ENCODE data around the gene STAMBPL1.
A peak's percentile ranks its signal among the peaks of the same experiment; 100 is the strongest.

Gene STAMBPL1

DNA sequence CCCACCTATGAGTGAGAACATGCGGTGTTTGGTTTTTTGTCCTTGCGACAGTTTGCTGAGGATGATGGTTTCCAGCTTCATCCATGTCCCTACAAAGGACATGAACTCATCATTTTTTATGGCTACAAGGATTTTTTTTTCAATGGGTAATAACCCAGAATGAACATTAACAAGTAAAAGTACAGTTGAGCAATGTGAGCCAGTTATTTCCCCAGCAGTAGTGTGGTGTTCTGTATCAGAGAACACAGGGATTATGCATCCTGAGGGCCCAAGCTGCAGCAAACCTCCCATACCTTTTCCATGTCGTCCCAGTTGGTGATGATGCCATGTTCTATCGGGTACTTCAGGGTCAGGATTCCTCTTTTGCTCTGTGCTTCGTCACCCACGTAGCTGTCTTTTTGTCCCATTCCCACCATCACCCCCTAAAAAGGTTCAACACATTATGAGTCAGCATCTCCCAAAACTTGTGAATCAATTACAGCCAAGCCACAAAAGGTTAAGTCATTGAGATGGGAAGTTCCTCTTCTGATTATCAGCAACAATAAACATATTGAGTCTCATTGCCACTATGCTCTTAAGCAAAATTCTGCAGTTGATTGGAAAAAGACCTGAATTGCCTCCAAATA lies 67.0 kb downstream of the STAMBPL1 start:
- Histone ChIP-seq H2BK5ac (ENCODE audit: low read length) (no peak overlapping the region), H2AK5ac (ENCODE audit: low read depth, low read length) (no peak overlapping the region), H3K4me3 (ENCODE audit: low read length in 2 of 2) (no peak overlapping the region), H2BK15ac (ENCODE audit: low read length) (no peak overlapping the region), H3K27ac (replicated peaks; ENCODE audit: low read length) (no peak overlapping the region), H3K36me3 (replicated peaks in 1 of 2; ENCODE audit: control insufficient read depth in 2 of 2, insufficient read depth in 2 of 2, low read length in 2 of 2) (peaks cover 0 to 2% of the 10 kb centered on the region in 2 donors), H3K79me1 (ENCODE audit: low read depth, low read length) (no peaks in the 10 kb centered on the region), H3K9ac (ENCODE audit: low read depth, low read length, poor library complexity) (no peak overlapping the region), H2BK12ac (ENCODE audit: low read length) (no peak overlapping the region), H3K4ac (ENCODE audit: low read length) (no peak overlapping the region), H3K4me2 (ENCODE audit: insufficient read depth, low read length, poor library complexity, severe bottlenecking) (no peak overlapping the region), H3K4me1 (ENCODE audit: control insufficient read depth in 2 of 2, insufficient read depth in 1 of 2, low read depth in 1 of 2, low read length in 2 of 2) (peaks cover 5 to 12% of the 10 kb centered on the region in 2 donors), H4K8ac (ENCODE audit: low read depth, low read length) (no peak overlapping the region), H2BK120ac (ENCODE audit: low read depth, low read length) (no peak overlapping the region), H3K9me3 (replicated peaks in 1 of 2; ENCODE audit: control insufficient read depth in 2 of 2, insufficient read depth in 1 of 2, low read depth in 1 of 2, low read length in 2 of 2) (no peaks in the 10 kb centered on the region), H4K91ac (ENCODE audit: low read depth, low read length, poor library complexity) (no peak overlapping the region), H3K27me3 (ENCODE audit: control insufficient read depth in 3 of 3, insufficient read depth in 3 of 3, low read depth in 1 of 3, low read length in 3 of 3) (no peaks in the 10 kb centered on the region), H3K18ac (ENCODE audit: low read length) (no peak overlapping the region), H3K14ac (ENCODE audit: low read length) (no peak overlapping the region), H3K23ac (ENCODE audit: low read depth, low read length, poor library complexity) (no peak overlapping the region), H2AFZ (ENCODE audit: low read length) (no peak overlapping the region)
- WGBS, 2 donors (ENCODE audit: extremely low coverage in 2 of 2, insufficient read length in 2 of 2, insufficient replicate concordance in 1 of 2), result no CpG with 5 or more reads among the region's 6 CpGs
- no peak for DNase-seq (ENCODE audit: low spot score)

DNA sequence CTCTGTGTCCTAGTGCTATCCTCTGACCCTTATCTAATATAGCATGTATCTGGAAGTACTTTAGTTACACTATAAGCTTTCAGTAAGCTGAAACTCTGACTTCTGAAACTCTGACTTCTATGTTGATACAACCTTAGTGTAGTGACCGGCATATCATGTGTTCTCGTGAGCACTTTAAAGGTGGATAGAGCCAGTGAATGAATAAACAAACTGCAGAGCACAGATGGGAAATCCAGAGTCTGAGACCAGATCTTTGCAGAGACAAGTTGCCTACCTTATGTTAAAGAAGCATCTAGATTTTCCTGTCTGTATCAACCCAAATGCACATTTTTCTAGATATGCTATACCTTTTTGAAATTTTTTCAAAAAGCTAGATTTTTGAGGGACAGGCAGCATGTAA lies 69.0 kb downstream of the STAMBPL1 start:
- Histone ChIP-seq H3K9ac (ENCODE audit: low read depth, low read length, poor library complexity) (no peak overlapping the region), H3K27me3 (ENCODE audit: control insufficient read depth in 3 of 3, insufficient read depth in 3 of 3, low read depth in 1 of 3, low read length in 3 of 3) (no peaks in the 10 kb centered on the region), H2BK15ac (ENCODE audit: low read length) (no peak overlapping the region), H3K36me3 (replicated peaks in 1 of 2; ENCODE audit: control insufficient read depth in 2 of 2, insufficient read depth in 2 of 2, low read length in 2 of 2) (peaks cover 0 to 2% of the 10 kb centered on the region in 2 donors), H3K4ac (ENCODE audit: low read length) (no peak overlapping the region), H3K4me1 (ENCODE audit: control insufficient read depth in 2 of 2, insufficient read depth in 1 of 2, low read depth in 1 of 2, low read length in 2 of 2) (peaks cover 6 to 13% of the 10 kb centered on the region in 2 donors), H3K23ac (ENCODE audit: low read depth, low read length, poor library complexity) (no peak overlapping the region), H3K4me3 (ENCODE audit: low read length in 2 of 2) (no peak overlapping the region), H2AK5ac (ENCODE audit: low read depth, low read length) (no peak overlapping the region), H3K27ac (replicated peaks; ENCODE audit: low read length) (no peak overlapping the region), H2BK12ac (ENCODE audit: low read length) (no peak overlapping the region), H3K18ac (ENCODE audit: low read length) (no peak overlapping the region), H3K14ac (ENCODE audit: low read length) (no peak overlapping the region), H2BK5ac (ENCODE audit: low read length) (no peak overlapping the region), H2BK120ac (ENCODE audit: low read depth, low read length) (no peak overlapping the region), H3K9me3 (replicated peaks in 1 of 2; ENCODE audit: control insufficient read depth in 2 of 2, insufficient read depth in 1 of 2, low read depth in 1 of 2, low read length in 2 of 2) (no peaks in the 10 kb centered on the region), H4K91ac (ENCODE audit: low read depth, low read length, poor library complexity) (no peak overlapping the region), H4K8ac (ENCODE audit: low read depth, low read length) (no peak overlapping the region), H3K4me2 (ENCODE audit: insufficient read depth, low read length, poor library complexity, severe bottlenecking) (no peak overlapping the region), H2AFZ (ENCODE audit: low read length) (no peak overlapping the region), H3K79me1 (ENCODE audit: low read depth, low read length) (no peaks in the 10 kb centered on the region)
- no CpG with 5 or more reads among the region's 2 CpGs for WGBS, 2 donors (ENCODE audit: extremely low coverage in 2 of 2, insufficient read length in 2 of 2, insufficient replicate concordance in 1 of 2)
- no peak for DNase-seq (ENCODE audit: low spot score)

DNA sequence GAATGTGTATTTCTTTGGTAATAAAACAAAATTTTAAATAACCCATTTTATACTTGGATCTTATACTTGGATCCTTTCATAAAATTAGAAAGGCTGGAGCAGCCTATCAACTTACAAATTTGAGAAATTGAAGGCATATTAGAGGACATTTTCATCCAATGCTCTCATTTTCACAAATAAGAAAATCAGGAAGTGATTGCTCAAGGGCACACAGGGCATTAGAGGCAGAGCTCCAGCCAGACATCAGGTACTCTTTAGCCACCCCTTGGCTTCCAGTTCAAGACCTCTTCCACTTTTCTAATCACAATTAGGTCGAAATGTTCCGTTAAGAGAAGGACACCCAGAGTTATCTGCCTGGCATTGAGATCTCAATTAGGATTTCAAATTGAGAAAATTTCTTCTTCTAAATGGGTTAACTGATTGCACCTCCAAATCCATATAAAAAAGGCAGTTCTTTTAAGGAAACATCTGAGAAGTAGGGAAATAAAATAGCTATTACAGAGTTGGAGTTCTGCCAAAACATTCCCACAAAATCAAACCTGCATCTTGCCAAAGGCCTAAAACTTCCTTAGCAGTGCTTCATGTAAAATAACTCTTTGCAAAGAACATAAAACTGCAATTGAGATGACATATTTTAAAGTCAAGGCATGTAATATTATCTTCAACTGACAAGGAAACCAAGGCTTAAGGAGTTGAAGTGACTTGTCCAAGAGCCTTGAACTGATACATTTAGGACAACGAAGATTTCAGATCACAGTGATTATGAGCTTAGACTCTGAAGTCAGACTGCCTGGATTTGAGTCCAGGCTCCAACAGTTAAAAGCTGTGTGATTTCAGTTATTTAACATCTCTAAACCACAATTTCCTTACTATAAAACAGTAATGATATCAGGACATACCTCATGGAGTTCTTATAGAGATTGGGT lies 70.1 kb downstream of the STAMBPL1 start:
- no peak overlapping the region for H2BK120ac ChIP-seq (ENCODE audit: low read depth, low read length)
- H4K91ac ChIP-seq (ENCODE audit: low read depth, low read length, poor library complexity), result no peak overlapping the region
- no peak overlapping the region for H3K27ac ChIP-seq (replicated peaks; ENCODE audit: low read length)
- no peak for DNase-seq (ENCODE audit: low spot score)
- no peak overlapping the region for H3K18ac ChIP-seq (ENCODE audit: low read length)
- H3K23ac ChIP-seq (ENCODE audit: low read depth, low read length, poor library complexity), result no peak overlapping the region
- H4K8ac ChIP-seq (ENCODE audit: low read depth, low read length), result no peak overlapping the region
- H3K4me1 ChIP-seq (ENCODE audit: control insufficient read depth in 2 of 2, insufficient read depth in 1 of 2, low read depth in 1 of 2, low read length in 2 of 2), result peaks cover 6 to 13% of the 10 kb centered on the region in 2 donors
- no peak overlapping the region for H3K4me2 ChIP-seq (ENCODE audit: insufficient read depth, low read length, poor library complexity, severe bottlenecking)
- H3K4ac ChIP-seq (ENCODE audit: low read length), result no peak overlapping the region
- H2BK12ac ChIP-seq (ENCODE audit: low read length), result no peak overlapping the region
- H3K9ac ChIP-seq (ENCODE audit: low read depth, low read length, poor library complexity), result no peak overlapping the region
- H2BK15ac ChIP-seq (ENCODE audit: low read length), result no peak overlapping the region
- no peaks in the 10 kb centered on the region for H3K9me3 ChIP-seq (replicated peaks in 1 of 2; ENCODE audit: control insufficient read depth in 2 of 2, insufficient read depth in 1 of 2, low read depth in 1 of 2, low read length in 2 of 2)
- no CpG with 5 or more reads among the region's 3 CpGs for WGBS, 2 donors (ENCODE audit: extremely low coverage in 2 of 2, insufficient read length in 2 of 2, insufficient replicate concordance in 1 of 2)
- H3K36me3 ChIP-seq (replicated peaks in 1 of 2; ENCODE audit: control insufficient read depth in 2 of 2, insufficient read depth in 2 of 2, low read length in 2 of 2), result peaks cover 0 to 2% of the 10 kb centered on the region in 2 donors
- H3K79me1 ChIP-seq (ENCODE audit: low read depth, low read length), result no peaks in the 10 kb centered on the region
- no peak overlapping the region for H2AK5ac ChIP-seq (ENCODE audit: low read depth, low read length)
- H2BK5ac ChIP-seq (ENCODE audit: low read length), result no peak overlapping the region
- no peak overlapping the region for H3K14ac ChIP-seq (ENCODE audit: low read length)
- H2AFZ ChIP-seq (ENCODE audit: low read length), result no peak overlapping the region
- H3K27me3 ChIP-seq (ENCODE audit: control insufficient read depth in 3 of 3, insufficient read depth in 3 of 3, low read depth in 1 of 3, low read length in 3 of 3), result no peaks in the 10 kb centered on the region
- H3K4me3 ChIP-seq (ENCODE audit: low read length in 2 of 2), result no peak overlapping the region

DNA sequence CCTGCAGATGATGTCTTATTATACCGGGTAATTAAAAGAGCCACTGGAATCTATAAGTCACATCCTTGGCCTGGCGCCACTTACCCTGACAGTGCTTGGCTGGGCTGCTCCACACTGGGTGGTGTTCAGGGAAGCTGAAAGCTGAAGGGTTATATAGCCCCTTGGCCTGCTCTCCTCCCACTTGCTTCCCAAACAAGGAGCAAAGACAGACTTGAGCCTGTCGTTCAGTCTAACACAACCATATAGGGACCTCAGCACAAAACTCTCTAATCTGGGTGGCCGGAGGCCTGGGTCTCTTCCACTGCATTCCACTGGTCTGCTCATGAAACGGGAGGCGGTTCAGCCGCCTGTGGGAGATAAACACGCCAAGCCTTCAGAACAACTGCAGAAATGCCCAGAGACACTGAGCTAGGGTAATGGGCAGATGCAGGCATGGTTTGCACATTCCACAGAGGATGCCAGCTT lies 72.6 kb downstream of the STAMBPL1 start, which contains the start of gene ACTA2:
Gene ACTA2, minus strand, starts transcription at position 127 of the 465 bp plus-strand sequence. CDS start 3,843 bp downstream, outside the sequence.
- no peaks in the 10 kb centered on the region for H3K9me3 ChIP-seq (replicated peaks in 1 of 2; ENCODE audit: control insufficient read depth in 2 of 2, insufficient read depth in 1 of 2, low read depth in 1 of 2, low read length in 2 of 2)
- no peak within 1 kb of the TSS for H3K23ac ChIP-seq (ENCODE audit: low read depth, low read length, poor library complexity)
- H3K9ac ChIP-seq (ENCODE audit: low read depth, low read length, poor library complexity), result no peak within 1 kb of the TSS
- H4K8ac ChIP-seq (ENCODE audit: low read depth, low read length), result no peak within 1 kb of the TSS
- H3K4me1 ChIP-seq (ENCODE audit: control insufficient read depth in 2 of 2, insufficient read depth in 1 of 2, low read depth in 1 of 2, low read length in 2 of 2), result peaks cover 6 to 13% of the 10 kb centered on the region in 2 donors
- no peak within 1 kb of the TSS for H3K14ac ChIP-seq (ENCODE audit: low read length)
- H3K4ac ChIP-seq (ENCODE audit: low read length), result no peak within 1 kb of the TSS
- DNase-seq (ENCODE audit: low spot score), result no peak
- no peak within 1 kb of the TSS for H2BK15ac ChIP-seq (ENCODE audit: low read length)
- no CpG with 5 or more reads among the region's 8 CpGs for WGBS, 2 donors (ENCODE audit: extremely low coverage in 2 of 2, insufficient read length in 2 of 2, insufficient replicate concordance in 1 of 2)
- H3K18ac ChIP-seq (ENCODE audit: low read length), result peak within 1 kb of the TSS; percentile 7
- no peaks in the 10 kb centered on the region for H3K79me1 ChIP-seq (ENCODE audit: low read depth, low read length)
- H2BK120ac ChIP-seq (ENCODE audit: low read depth, low read length), result no peak within 1 kb of the TSS
- no peak within 1 kb of the TSS for H2AK5ac ChIP-seq (ENCODE audit: low read depth, low read length)
- peak within 1 kb of the TSS; percentile 35 for H3K27ac ChIP-seq (replicated peaks; ENCODE audit: low read length)
- H2BK12ac ChIP-seq (ENCODE audit: low read length), result no peak within 1 kb of the TSS
- no peak within 1 kb of the TSS for H2BK5ac ChIP-seq (ENCODE audit: low read length)
- no peaks in the 10 kb centered on the region for H3K27me3 ChIP-seq (ENCODE audit: control insufficient read depth in 3 of 3, insufficient read depth in 3 of 3, low read depth in 1 of 3, low read length in 3 of 3)
- H3K4me3 ChIP-seq (ENCODE audit: low read length in 2 of 2), result no peak within 1 kb of the TSS
- peak within 1 kb of the TSS; percentile 68 for H2AFZ ChIP-seq (ENCODE audit: low read length)
- H4K91ac ChIP-seq (ENCODE audit: low read depth, low read length, poor library complexity), result no peak within 1 kb of the TSS
- H3K4me2 ChIP-seq (ENCODE audit: insufficient read depth, low read length, poor library complexity, severe bottlenecking), result no peak within 1 kb of the TSS
- H3K36me3 ChIP-seq (replicated peaks in 1 of 2; ENCODE audit: control insufficient read depth in 2 of 2, insufficient read depth in 2 of 2, low read length in 2 of 2), result no peaks in the 10 kb centered on the region
